HG03280 (cell line): ENCODE data around the gene COL27A1.

Experiments
- ATAC-seq: cut with Tn5 transposase; IDR thresholded peaks from one replicate; pipeline ENCODE4 v1.9.1; 2021; ENCODE audit warnings: mild to moderate bottlenecking, moderate library complexity; ENCODE audit not compliant: unreplicated experiment

The COL27A1 gene

GRCh38 chr9:114166103-114166470 lies 10.8 kb downstream of the COL27A1 start:
- no peak for ATAC-seq

DNA sequence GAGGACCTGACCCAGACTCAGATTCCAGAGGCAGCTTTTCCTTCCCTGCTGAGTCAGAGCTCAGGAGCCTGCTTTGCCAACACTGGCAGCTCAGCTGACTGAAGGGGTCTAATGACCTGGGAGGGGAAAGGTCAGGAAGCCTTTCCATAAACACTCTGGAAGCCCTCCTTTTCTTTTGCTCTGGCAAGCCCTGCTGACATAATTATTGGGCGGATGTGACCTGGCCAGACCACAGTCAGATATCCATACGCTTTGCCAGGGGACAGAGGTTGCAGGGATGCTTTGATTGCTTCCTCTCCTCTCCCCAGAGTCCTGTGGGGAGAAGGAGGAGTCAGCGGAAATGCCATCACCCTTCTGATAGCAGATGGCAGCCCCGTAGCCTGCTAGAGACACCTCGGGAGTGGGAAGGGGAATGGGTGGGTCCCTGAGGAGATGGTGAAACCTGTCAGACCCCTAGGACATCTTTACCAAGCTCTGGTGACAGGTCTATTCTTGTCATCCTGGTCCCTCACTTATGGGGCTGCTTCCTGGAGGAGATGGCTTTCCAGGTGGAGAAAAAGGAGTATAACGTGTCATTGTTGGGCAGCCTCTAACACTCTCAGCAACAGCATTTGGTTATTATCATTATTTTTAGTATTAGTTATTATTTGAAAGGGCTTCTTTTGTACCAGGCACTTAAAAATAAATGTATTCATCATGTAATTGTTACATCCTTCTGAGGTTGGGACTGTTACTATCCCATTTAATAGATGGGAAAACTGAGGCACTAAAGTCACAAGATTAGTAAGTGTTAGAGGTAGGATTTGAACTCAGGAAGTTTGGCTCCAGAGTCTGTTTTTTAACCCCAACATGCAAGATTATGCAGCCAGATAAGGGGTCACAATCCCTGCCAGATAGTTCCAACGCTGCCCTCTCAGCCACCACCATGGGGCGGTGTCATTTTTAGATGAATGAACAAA lies 11.6 kb downstream of the COL27A1 start:
- no peak for ATAC-seq

- no peak for ATAC-seq
These were observed 12.3 kb downstream of the COL27A1 start for GRCh38 chr9:114167591-114168091.

- ATAC-seq: no peak
These were observed 13.1 kb downstream of the COL27A1 start for GRCh38 chr9:114168281-114169028.

GRCh38 chr9:114169029-114169951 lies 14.0 kb downstream of the COL27A1 start:
- ATAC-seq: no peak

- ATAC-seq: no peak
These were observed 14.8 kb downstream of the COL27A1 start for GRCh38 chr9:114169952-114170770.

- no peak for ATAC-seq
These were observed 15.6 kb downstream of the COL27A1 start for GRCh38 chr9:114170771-114171461.

DNA sequence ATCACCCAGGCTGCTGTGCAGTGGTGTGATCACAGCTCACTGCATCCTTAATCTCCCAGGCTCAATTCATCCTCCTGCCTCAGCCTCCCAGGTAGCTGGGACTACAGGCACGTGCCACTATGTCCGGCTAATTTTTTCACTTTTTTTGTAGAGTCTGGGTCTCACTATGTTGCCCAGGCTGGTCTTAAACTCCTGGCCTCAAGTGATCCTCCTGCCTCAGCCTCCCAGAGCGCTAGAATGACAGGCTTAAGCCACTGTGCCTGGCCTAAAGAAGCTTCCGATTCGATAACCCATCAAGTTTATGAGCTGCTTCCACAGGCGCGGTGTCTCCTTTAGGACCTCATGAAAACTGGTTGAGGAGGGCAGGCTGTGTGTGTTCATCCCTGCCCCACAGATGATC lies 16.2 kb downstream of the COL27A1 start:
- ATAC-seq: no peak

- no peak for ATAC-seq
These were observed 17.9 kb downstream of the COL27A1 start for GRCh38 chr9:114172981-114173833.

GRCh38 chr9:114174557-114174875 lies 19.2 kb downstream of the COL27A1 start:
- ATAC-seq: no peak

GRCh38 chr9:114174876-114175771 lies 19.8 kb downstream of the COL27A1 start:
- ATAC-seq: no peak

DNA sequence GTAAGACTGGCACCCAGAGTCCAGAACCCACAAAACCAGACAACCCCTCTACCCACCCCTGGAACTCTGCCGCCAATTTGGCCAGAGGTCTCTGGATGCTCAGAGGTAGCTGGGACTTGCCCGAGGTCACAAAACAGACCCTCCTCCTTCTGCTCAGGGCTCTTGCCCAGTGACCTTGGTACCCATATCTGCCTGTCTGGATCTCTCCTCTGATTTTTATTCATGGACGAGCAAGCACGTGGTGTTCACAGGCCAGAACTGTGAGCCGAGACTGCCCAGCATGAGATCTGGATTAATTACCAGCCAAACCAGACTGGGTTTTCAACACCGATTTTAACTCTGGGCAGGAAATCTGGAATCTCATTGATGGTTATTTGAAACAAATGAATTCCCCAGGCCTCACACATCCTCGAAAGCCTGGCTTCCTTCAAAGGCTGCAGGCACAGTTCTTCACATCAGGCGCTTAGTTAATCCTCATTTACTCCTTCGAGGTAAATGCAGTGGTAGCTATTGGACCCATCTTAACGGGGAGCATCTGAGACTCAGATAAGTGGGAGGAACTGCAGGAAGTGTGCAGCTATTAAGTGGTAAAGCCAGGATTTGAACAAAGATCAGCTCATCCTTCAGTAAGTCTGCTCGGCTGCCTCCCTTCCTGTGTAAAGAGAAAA lies 21.4 kb downstream of the COL27A1 start:
- ATAC-seq: no peak

GRCh38 chr9:114177423-114178064 lies 22.2 kb downstream of the COL27A1 start:
- no peak for ATAC-seq

DNA sequence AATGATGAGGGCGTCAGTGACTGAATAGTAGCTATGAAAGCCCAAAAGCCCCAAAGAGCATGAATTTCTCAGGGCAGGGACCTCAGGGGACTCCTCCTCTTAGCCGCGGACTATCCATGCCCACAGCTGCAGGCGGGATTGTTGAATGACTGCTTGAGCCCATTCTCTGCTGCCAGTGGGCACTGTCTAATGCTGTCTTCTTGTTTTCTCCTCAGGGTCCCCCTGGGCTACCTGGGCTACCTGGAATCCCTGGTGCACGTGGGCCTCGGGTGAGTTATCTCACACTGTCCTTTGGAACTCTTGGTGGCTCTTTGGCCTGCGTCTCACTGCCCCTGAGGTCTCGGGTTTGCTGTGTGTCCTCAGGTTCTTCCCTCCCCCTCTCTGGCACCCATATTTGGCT lies 22.7 kb downstream of the COL27A1 start:
- ATAC-seq: no peak

DNA sequence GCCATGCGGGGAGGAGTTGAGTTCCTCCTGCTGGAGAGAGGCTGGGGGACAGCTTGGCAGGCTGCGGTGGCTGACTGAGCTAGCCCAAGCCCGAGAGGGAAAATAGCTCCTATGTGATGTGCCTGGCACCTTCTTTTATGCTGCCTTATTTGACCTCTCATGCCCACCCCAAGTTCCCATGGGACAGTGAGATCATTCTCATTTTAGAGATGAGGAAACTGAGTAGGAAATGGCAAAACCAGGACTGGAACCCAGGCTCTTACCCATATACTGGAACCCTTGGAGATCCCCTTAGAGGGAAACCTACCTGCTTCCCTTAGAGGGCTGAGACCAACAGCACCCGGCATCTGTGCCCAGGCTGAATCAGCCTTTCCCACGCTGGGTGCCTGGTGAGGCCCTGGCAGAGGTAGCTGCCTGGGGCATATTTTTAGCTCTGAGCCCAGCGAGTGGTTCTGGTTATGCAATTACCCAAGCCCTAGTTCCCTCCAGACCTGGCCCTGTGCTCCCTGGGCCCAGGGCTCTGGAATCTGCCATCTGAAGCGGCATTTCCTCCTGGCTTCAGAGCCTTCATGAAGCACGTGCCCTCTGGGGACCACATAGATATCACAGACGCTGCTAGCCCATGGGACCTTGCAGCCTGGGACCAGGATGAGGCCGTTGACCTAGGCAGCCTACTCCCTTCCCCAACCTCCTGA lies 23.6 kb downstream of the COL27A1 start:
- ATAC-seq: no peak

DNA sequence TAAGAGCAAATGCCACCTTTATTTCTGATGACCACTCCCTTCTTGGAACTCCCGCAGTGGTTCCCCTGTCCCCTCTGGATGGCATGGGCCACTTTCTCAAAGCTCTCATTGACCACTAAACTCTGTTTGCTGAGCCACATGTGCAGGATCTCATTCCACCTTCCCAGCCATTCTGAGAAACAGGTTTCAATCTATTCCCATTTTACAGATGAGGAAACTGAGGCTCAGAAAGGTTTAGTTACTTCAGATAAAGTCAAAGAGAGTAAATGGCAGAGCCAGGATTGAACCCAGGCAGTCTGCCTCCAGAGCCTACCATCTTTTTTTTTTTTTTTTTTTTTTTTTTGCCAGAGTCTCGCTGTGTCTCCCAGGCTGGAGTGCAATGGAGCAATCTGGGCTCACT lies 24.2 kb downstream of the COL27A1 start:
- ATAC-seq: no peak
